ENCODE data around the gene INSM1. TPM values are rescaled to one million over a fixed set of nuclear protein-coding genes. Genes with fewer than 3 reads are reported as not detected.

Gene INSM1
- total and polyA plus RNA-seq, 2 of the 13 experiments (the other 11 are each of a cell fraction or from before 2014, with no cell fraction given) = not detected

DNA sequence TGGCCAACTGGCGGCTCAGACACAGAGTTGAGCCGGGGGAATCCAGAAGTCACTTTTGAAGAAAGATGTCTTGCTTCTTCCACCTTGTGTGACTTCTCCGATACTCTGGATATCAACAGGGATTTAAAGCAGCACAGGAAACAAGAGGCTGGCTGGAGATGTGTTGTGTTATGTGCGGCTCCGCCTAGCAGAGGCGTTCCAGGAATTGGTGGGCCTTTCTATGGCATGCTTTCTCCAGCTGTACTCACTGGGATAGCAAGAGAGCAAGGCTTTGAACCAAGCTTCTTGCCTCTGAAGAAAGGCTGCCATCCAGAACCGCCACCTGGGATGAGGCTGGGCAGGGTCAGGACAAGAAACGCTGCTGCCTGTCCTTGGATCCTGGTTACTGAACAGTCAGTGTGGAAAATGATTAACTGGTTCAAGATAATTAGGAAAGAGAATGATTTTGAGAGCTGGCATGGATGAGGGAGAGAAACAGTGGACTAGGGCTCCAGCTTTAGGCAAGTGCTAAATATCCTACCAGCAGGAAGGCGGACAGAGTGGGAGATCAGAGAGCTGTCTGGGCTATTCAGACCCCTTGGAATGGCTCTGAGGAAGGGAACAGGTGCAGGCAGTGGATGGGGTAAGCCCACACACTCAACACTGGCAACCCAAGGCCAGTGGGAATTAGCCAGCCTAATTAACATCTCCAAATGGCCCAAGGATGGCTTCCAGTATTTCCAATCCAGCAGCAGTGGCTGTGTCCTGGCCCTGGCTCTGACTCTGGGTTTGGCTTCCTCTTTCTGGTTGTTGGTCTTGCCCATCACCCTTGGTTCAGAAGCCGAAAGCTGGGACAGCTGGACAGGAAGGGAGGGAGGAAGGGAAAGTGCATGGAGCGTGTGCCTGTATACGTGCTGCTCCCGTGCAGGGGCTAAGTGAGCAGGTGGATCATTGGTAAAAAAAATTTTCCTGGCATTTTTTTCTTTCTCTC lies 31.9 kb downstream of the INSM1 start (continued):
- TF ChIP-seq ERF (CRISPR knock-in tag; IDR thresholded peaks at IDR 0.05) = no peak
- no peak for TF ChIP-seq CREB1 (IDR thresholded peaks at IDR 0.05)
- no peak for TF ChIP-seq CREB1 (CRISPR knock-in tag; IDR thresholded peaks at IDR 0.05)
- TF ChIP-seq, protein P1, sequence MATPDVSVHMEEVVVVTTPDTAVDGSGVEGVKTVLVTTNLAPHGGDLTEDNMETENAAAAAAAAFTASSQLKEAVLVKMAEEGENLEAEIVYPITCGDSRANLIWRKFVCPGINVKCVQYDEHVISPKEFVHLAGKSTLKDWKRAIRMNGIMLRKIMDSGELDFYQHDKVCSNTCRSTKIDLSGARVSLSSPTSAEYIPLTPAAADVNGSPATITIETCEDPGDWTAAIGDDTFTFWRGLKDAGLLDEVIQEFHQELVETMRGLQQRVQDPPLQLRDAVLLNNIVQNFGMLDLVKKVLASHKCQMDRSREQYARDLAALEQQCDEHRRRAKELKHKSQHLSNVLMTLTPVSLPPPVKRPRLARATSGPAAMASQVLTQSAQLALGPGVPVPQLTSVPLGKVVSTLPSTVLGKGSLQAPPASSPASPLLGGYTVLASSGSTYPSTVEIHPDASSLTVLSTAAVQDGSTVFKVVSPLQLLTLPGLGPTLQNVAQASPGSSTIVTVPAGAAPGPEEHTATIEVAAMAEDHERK (CRISPR knock-in tag; IDR thresholded peaks at IDR 0.05; ENCODE audit: low read depth) = no peak
- TF ChIP-seq ZNF839 (CRISPR knock-in tag; IDR thresholded peaks at IDR 0.05; ENCODE audit: borderline replicate concordance) = no peak
- no peak for TF ChIP-seq ZSCAN31 (CRISPR knock-in tag; IDR thresholded peaks at IDR 0.05; ENCODE audit: low read depth)
- no peak for TF ChIP-seq GZF1 (CRISPR knock-in tag; IDR thresholded peaks at IDR 0.05)
- TF ChIP-seq NFYB (CRISPR knock-in tag; IDR thresholded peaks at IDR 0.05) = no peak
- TF ChIP-seq KAT2B (IDR thresholded peaks at IDR 0.05; ENCODE audit: borderline replicate concordance, low read depth, low read length) = no peak
- no peak for TF ChIP-seq FIP1L1 (IDR thresholded peaks at IDR 0.05; ENCODE audit: borderline replicate concordance, insufficient read depth, low read depth, low read length)
- TF ChIP-seq HDAC1 (CRISPR knock-in tag; IDR thresholded peaks at IDR 0.05) = no peak
- no peak for TF ChIP-seq KLF6 (CRISPR knock-in tag; IDR thresholded peaks at IDR 0.05)
- no peak for TF ChIP-seq ZNF629 (CRISPR knock-in tag; conservative IDR thresholded peaks at IDR 0.05)
- no peak for TF ChIP-seq NCOR1 (IDR thresholded peaks at IDR 0.05; ENCODE audit: borderline replicate concordance, low read length)
- TF ChIP-seq ZNF598 (CRISPR knock-in tag; IDR thresholded peaks at IDR 0.05; ENCODE audit: borderline replicate concordance) = no peak
- TF ChIP-seq ZNF615 (CRISPR knock-in tag; IDR thresholded peaks at IDR 0.05; ENCODE audit: borderline replicate concordance) = no peak
- no peak for TF ChIP-seq DMAP1 (CRISPR knock-in tag; IDR thresholded peaks at IDR 0.05)
- TF ChIP-seq MEIS1 (CRISPR knock-in tag; IDR thresholded peaks at IDR 0.05; ENCODE audit: borderline replicate concordance) = no peak
- TF ChIP-seq IRX3 (CRISPR knock-in tag; IDR thresholded peaks at IDR 0.05; ENCODE audit: borderline replicate concordance, low read depth) = no peak
- TF ChIP-seq, protein P2, sequence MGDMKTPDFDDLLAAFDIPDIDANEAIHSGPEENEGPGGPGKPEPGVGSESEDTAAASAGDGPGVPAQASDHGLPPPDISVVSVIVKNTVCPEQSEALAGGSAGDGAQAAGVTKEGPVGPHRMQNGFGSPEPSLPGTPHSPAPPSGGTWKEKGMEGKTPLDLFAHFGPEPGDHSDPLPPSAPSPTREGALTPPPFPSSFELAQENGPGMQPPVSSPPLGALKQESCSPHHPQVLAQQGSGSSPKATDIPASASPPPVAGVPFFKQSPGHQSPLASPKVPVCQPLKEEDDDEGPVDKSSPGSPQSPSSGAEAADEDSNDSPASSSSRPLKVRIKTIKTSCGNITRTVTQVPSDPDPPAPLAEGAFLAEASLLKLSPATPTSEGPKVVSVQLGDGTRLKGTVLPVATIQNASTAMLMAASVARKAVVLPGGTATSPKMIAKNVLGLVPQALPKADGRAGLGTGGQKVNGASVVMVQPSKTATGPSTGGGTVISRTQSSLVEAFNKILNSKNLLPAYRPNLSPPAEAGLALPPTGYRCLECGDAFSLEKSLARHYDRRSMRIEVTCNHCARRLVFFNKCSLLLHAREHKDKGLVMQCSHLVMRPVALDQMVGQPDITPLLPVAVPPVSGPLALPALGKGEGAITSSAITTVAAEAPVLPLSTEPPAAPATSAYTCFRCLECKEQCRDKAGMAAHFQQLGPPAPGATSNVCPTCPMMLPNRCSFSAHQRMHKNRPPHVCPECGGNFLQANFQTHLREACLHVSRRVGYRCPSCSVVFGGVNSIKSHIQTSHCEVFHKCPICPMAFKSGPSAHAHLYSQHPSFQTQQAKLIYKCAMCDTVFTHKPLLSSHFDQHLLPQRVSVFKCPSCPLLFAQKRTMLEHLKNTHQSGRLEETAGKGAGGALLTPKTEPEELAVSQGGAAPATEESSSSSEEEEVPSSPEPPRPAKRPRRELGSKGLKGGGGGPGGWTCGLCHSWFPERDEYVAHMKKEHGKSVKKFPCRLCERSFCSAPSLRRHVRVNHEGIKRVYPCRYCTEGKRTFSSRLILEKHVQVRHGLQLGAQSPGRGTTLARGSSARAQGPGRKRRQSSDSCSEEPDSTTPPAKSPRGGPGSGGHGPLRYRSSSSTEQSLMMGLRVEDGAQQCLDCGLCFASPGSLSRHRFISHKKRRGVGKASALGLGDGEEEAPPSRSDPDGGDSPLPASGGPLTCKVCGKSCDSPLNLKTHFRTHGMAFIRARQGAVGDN (CRISPR knock-in tag; IDR thresholded peaks at IDR 0.05) = no peak
- no peak for TF ChIP-seq HNRNPUL1 (IDR thresholded peaks at IDR 0.05; ENCODE audit: low read depth, low read length)

Measured in HepG2 (cell line).